Measurements from ENCODE around the gene PADI1. TPM values are rescaled to one million over a fixed set of nuclear protein-coding genes. Genes with fewer than 3 reads are reported as not detected.
A peak's percentile ranks its signal among the peaks of the same experiment; 100 is the strongest.

The PADI1 gene
- total RNA-seq, 1 donor from 2014 or later = not detected

DNA sequence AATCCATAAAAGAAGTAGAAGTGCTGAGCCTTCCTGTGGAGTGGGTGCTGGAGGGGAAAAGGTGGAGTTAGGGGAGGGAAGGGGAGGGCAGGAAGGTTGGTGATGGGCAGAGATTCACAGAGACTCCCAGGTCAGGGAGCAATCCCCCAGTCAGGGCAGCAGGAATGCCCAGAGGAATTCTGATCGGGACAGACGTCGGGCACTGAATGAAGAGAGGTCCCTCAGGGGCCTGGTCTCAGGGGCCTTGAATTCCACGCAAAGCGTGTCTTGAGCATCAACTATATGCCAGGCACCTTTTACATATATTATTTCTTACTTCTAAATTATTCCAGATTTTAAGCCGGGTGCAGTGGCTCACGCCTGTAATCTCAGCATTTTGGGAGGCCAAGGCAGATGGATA lies 7.2 kb upstream of the PADI1 start:
- TF ChIP-seq, protein P1, sequence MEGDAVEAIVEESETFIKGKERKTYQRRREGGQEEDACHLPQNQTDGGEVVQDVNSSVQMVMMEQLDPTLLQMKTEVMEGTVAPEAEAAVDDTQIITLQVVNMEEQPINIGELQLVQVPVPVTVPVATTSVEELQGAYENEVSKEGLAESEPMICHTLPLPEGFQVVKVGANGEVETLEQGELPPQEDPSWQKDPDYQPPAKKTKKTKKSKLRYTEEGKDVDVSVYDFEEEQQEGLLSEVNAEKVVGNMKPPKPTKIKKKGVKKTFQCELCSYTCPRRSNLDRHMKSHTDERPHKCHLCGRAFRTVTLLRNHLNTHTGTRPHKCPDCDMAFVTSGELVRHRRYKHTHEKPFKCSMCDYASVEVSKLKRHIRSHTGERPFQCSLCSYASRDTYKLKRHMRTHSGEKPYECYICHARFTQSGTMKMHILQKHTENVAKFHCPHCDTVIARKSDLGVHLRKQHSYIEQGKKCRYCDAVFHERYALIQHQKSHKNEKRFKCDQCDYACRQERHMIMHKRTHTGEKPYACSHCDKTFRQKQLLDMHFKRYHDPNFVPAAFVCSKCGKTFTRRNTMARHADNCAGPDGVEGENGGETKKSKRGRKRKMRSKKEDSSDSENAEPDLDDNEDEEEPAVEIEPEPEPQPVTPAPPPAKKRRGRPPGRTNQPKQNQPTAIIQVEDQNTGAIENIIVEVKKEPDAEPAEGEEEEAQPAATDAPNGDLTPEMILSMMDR (IDR thresholded peaks at IDR 0.05) = no peak
- Histone ChIP-seq H3K27ac (no peak overlapping the region), H3K9me3 (no peaks in the 10 kb centered on the region), H3K4me1 (no peaks in the 10 kb centered on the region), H3K36me3 (no peaks in the 10 kb centered on the region), H3K4me3 (no peak overlapping the region), H3K27me3 (no peaks in the 10 kb centered on the region)
- peak in 1 of 2 donors; percentile 33 for DNase-seq (ENCODE audit: low spot score in 2 of 2)
- intact Hi-C loops (cut with DNase I) = no loop called here

DNA sequence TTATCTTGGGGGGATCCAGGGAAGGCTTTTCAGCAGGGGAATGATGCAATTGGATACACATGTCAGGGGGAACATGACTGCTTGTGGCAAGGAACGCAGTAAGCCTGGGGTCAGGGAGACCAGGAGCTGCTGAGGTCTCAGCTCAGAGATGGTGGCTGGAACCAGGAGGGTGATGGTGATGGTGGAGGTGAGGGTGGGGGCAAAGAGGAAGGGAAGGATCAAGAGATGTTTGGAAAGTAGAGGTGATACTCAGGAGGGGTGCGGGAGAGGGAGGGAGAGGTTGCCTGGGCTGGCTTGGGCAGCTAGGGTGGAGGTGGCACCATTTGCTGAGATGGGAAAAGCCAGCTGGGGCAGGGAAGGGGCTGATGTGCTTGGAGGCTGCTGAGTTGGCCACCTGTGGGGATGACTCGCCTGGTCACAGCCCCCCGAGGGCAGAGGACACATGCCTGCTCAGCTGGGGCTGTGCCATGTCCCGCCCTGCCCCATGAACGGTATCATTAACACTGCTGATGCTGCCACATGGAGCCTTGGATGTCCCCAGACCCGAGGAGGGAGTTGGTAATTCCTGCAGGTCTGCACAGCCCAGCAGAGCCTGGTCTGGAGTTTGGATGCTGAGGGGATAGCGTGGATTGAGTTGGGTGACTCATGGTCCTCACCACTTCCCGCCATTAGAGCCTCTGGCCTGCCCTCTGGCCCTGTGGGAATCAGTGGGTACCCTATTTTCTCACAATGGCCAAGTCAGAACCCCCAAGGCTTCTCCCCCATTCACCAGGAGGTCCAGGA lies 6.3 kb upstream of the PADI1 start:
- peak in 1 of 2 donors; percentile 53 for DNase-seq (ENCODE audit: low spot score in 2 of 2)
- no peaks in the 10 kb centered on the region for H3K4me1 ChIP-seq
- no peaks in the 10 kb centered on the region for H3K36me3 ChIP-seq
- H3K9me3 ChIP-seq = no peaks in the 10 kb centered on the region
- intact Hi-C loops (cut with DNase I) = no loop called here
- no peak overlapping the region for H3K4me3 ChIP-seq
- TF ChIP-seq, protein P1 (IDR thresholded peaks at IDR 0.05) = no peak
- H3K27ac ChIP-seq = no peak overlapping the region
- no peaks in the 10 kb centered on the region for H3K27me3 ChIP-seq

DNA sequence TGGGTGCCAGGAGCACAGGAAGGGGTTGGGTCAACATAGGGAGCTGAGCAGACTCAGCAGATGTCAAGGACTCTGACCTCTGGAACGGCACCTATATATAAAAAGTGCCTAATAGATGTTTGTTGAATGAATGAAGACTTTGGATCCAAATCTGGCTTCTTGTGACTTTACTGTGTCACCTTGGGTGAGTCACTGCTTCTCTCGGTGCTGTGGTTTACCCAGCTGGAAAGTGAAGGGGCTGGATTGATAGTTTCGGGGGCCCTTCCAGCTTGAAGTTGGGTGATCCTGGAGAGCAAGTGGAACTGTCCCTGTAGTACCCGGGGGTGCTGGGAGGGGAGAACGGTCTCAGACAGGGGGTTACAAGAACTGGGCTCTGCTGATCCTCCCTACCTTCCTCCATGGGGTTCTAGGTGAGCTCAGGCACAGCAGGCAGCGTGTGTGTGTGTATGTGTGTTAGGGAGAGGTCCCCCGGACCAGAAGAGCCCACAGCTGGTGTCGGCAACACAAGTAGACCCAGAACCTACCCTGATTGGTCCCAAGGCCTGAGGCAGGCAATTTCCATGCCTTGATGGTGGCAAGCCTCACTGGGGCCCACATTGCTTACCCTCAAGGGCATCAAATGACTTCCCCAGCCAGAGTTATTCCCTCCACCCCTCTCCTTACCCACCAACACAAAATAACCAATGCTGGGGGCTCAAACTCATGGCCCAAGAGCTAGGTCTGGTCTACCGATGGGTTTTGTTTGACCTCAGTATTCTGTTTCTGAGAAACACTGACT lies 5.5 kb upstream of the PADI1 start:
- H3K9me3 ChIP-seq = no peaks in the 10 kb centered on the region
- no peak overlapping the region for H3K27ac ChIP-seq
- H3K4me3 ChIP-seq = no peak overlapping the region
- no peaks in the 10 kb centered on the region for H3K36me3 ChIP-seq
- intact Hi-C loops (cut with DNase I) = no loop called here
- H3K4me1 ChIP-seq = no peaks in the 10 kb centered on the region
- no peaks in the 10 kb centered on the region for H3K27me3 ChIP-seq
- TF ChIP-seq, protein P1 (IDR thresholded peaks at IDR 0.05) = no peak
- peak in 1 of 2 donors; percentile 48 for DNase-seq (ENCODE audit: low spot score in 2 of 2)

DNA sequence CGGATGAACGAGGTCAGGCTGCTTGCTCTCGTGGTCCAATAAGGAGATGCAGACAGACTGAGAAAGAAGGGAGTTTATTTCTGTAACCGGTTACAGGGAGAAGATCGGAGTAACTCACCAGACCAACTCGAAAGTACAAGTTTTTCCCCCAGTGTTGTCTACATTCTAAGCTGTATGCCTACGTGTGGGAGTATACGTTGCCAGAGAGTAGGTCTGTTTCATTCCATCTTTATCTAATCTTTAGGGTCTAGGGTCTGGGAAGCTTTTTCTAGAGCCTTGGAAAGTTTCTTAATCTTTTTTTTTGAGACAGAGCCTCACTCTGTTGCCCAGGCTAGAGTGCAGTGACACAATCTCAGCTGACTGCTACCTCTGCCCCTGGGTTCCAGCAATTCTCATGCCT lies 4.7 kb upstream of the PADI1 start:
- intact Hi-C loops (cut with DNase I) = no loop called here
- Histone ChIP-seq H3K27me3 (no peaks in the 10 kb centered on the region), H3K4me3 (no peak overlapping the region), H3K9me3 (no peaks in the 10 kb centered on the region), H3K27ac (no peak overlapping the region), H3K4me1 (no peaks in the 10 kb centered on the region), H3K36me3 (no peaks in the 10 kb centered on the region)
- no peak for DNase-seq (ENCODE audit: low spot score in 2 of 2)
- TF ChIP-seq, protein P1 (IDR thresholded peaks at IDR 0.05) = no peak

DNA sequence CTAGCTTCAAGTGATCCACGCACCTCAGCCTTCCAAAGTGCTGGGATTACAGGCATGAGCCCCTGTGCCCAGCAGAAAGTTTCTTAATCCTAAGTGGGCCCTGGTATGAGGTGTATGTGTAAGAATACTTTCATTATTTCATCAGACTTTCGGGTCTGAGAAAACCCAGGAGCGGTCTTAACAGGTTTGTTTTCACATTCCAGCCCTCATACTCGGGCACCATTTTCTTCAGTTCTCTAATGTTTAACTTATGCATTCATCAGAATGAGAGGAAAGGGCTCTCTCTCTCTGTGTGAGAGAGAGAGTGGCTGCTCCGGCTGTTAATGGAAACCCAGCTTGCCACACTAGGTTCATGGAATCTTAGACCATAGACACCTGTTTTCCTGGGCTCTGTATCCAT lies 4.2 kb upstream of the PADI1 start:
- H3K4me1 ChIP-seq = no peaks in the 10 kb centered on the region
- peak in 1 of 2 donors; percentile 13 for DNase-seq (ENCODE audit: low spot score in 2 of 2)
- TF ChIP-seq, protein P1 (IDR thresholded peaks at IDR 0.05) = no peak
- no peaks in the 10 kb centered on the region for H3K36me3 ChIP-seq
- no peaks in the 10 kb centered on the region for H3K27me3 ChIP-seq
- intact Hi-C loops (cut with DNase I) = no loop called here
- no peak overlapping the region for H3K27ac ChIP-seq
- H3K4me3 ChIP-seq = no peak overlapping the region
- no peaks in the 10 kb centered on the region for H3K9me3 ChIP-seq
